Lung (tissue), 12 donors: ENCODE measurements around the gene ECE1. TPM values are rescaled to one million over a fixed set of nuclear protein-coding genes. Genes with fewer than 3 reads are reported as not detected.

Experiments
- ATAC-seq: fragments of 200-7000 bp; cut with Tn5 transposase; one replicate; pipeline ENCODE4 v1.9.1; 2020; ENCODE audit warnings: moderate number of reproducible peaks; ENCODE audit not compliant: insufficient read depth, low FRiP score
- DNase-seq, 3 donors: peaks; one replicate each; pipeline ENCODE4 v3.0.0-alpha.2; 2013 to 2017
- H3K27ac ChIP-seq, 2 donors: one replicate each; pipeline ENCODE4 v1.5.1; 2013; ENCODE audit warnings: mild to moderate bottlenecking in 2 of 2, moderate library complexity in 2 of 2, control low read depth in 1 of 2, inconsistent platforms in 1 of 2, low read depth in 1 of 2, low read length in 1 of 2
- H3K27me3 ChIP-seq, 3 donors: one replicate each; pipeline ENCODE4 v1.5.1; 2013; ENCODE audit warnings: low read length in 2 of 3; ENCODE audit not compliant: control insufficient read depth in 3 of 3, insufficient read depth in 3 of 3
- H3K36me3 ChIP-seq, 4 donors: one replicate each; pipeline ENCODE4 v1.5.1; 2013; ENCODE audit warnings: low read length in 4 of 4, mild to moderate bottlenecking in 1 of 4, moderate library complexity in 1 of 4; ENCODE audit not compliant: control insufficient read depth in 4 of 4, insufficient read depth in 4 of 4
- H3K4me1 ChIP-seq, 5 donors: one replicate each; pipeline ENCODE4 v1.5.1; 2013; ENCODE audit warnings: low read length in 5 of 5, mild to moderate bottlenecking in 2 of 5, moderate library complexity in 1 of 5; ENCODE audit not compliant: control insufficient read depth in 5 of 5, insufficient read depth in 5 of 5
- H3K4me3 ChIP-seq: one replicate; pipeline ENCODE4 v1.5.1; 2013; ENCODE audit warnings: mild to moderate bottlenecking, control low read depth, moderate library complexity
- H3K9ac ChIP-seq, 2 donors: one replicate each; pipeline ENCODE4 v1.5.1; 2013; ENCODE audit warnings: low read length in 2 of 2, control low read depth in 1 of 2; ENCODE audit not compliant: insufficient read depth in 1 of 2
- H3K9me3 ChIP-seq, 4 donors: one replicate each; pipeline ENCODE4 v1.5.1; 2013; ENCODE audit warnings: low read length in 3 of 4, mild to moderate bottlenecking in 1 of 4, moderate library complexity in 1 of 4; ENCODE audit not compliant: control insufficient read depth in 4 of 4, insufficient read depth in 3 of 4
- CTCF ChIP-seq: IDR thresholded peaks from 2 replicates; pipeline ENCODE4 v1.5.1; 2012; ENCODE audit warnings: mild to moderate bottlenecking; ENCODE audit errors: control extremely low read depth, extremely low read depth
- WGBS, 2 donors: extraction: QIAGEN DNeasy Blood & Tissue Kit; methylation state at CpG; one replicate each; pipeline ENCODE4 v1.1.7; 2013; 5-methylcytosine and 5-hydroxymethylcytosine counted together
- polyA plus RNA-seq, 2 donors: library from polyadenylated mRNA; stranded (reverse); fragments of 200-250 nt; gene quantifications; one replicate each; pipeline ENCODE4 v1.2.1, GENCODE V29; 2013
- total RNA-seq, 2 donors: library from RNA; depleted of rRNA in 1 of 2; stranded (reverse); fragments of >200 nt in 1 of 2; gene quantifications; one replicate each; pipeline ENCODE4 v1.2.1, GENCODE V29; 2014 to 2021
- donor health status: control.
- donor health status: control.
- donor health status: Bipolar disorder and iron deficiency.
- donor health status: healthy.
- donor health status: DM: yes; HTN: yes; CAD: no.

ECE1 gene
- total and polyA plus RNA-seq, 4 donors = 55.7 to 129 (median 105) TPM

GRCh38 chr1:21219674-21220073, 70.6 kb downstream of the ECE1 start:
- Histone ChIP-seq H3K36me3 (peaks cover 3 to 36% (median 11%) of the 10 kb centered on the region in 4 donors), H3K4me1 (no peaks in the 10 kb centered on the region), H3K27me3 (no peaks in the 10 kb centered on the region), H3K4me3 (no peak overlapping the region), H3K27ac (no peak overlapping the region), H3K9ac (no peak overlapping the region), H3K9me3 (no peaks in the 10 kb centered on the region)
- DNase-seq = no peak
- WGBS, 2 donors = 95 to 97% methylated on average over 21 of the region's 21 CpGs
- TF ChIP-seq CTCF = no peak
- no peak for ATAC-seq

GRCh38 chr1:21217812-21218596, 72.3 kb downstream of the ECE1 start:
- DNase-seq (no peak), ATAC-seq (no peak)
- Histone ChIP-seq H3K9ac (no peak overlapping the region), H3K36me3 (peaks cover 0 to 30% (median 8%) of the 10 kb centered on the region in 4 donors), H3K9me3 (no peaks in the 10 kb centered on the region), H3K4me1 (no peaks in the 10 kb centered on the region), H3K27me3 (no peaks in the 10 kb centered on the region), H3K4me3 (no peak overlapping the region), H3K27ac (no peak overlapping the region)
- TF ChIP-seq CTCF = no peak
- 88 to 89% methylated on average over 20 of the region's 20 CpGs for WGBS, 2 donors

GRCh38 chr1:21216835-21217811, 73.1 kb downstream of the ECE1 start:
- Histone ChIP-seq H3K36me3 (peaks cover 0 to 30% (median 8%) of the 10 kb centered on the region in 4 donors), H3K9ac (no peak overlapping the region), H3K9me3 (no peaks in the 10 kb centered on the region), H3K4me1 (no peaks in the 10 kb centered on the region), H3K27me3 (no peaks in the 10 kb centered on the region), H3K4me3 (no peak overlapping the region), H3K27ac (no peak overlapping the region)
- WGBS, 2 donors = 85 to 88% methylated on average over 16 to 19 of the region's 19 CpGs
- peak in 2 of 3 donors; percentile 23 to 35 for DNase-seq
- TF ChIP-seq CTCF = peak; percentile 33
- no peak for ATAC-seq
